Parathyroid adenoma (tissue), 2 donors: ENCODE measurements around the gene SLC35E4.

Experiments
- H2AFZ ChIP-seq: fragments of 300-600 bp; sonication (generic); one replicate; pipeline ENCODE4 v1.7.0; 2017; ENCODE audit warnings: antibody characterized with exemption, mild to moderate bottlenecking
- H3K27ac ChIP-seq: fragments of 300-600 bp; sonication (generic); one replicate; pipeline ENCODE4 v1.7.0; 2017
- H3K27me3 ChIP-seq: fragments of 300-600 bp; sonication (generic); one replicate; pipeline ENCODE4 v1.7.0; 2017; ENCODE audit warnings: low read length; ENCODE audit not compliant: control insufficient read depth, insufficient read depth
- H3K36me3 ChIP-seq: fragments of 300-600 bp; sonication (generic); one replicate; pipeline ENCODE4 v1.7.0; 2017; ENCODE audit warnings: low read length; ENCODE audit not compliant: control insufficient read depth, insufficient read depth
- H3K4me1 ChIP-seq: fragments of 300-600 bp; sonication (generic); one replicate; pipeline ENCODE4 v1.7.0; 2017; ENCODE audit warnings: control low read depth
- H3K4me2 ChIP-seq: fragments of 300-600 bp; sonication (generic); one replicate; pipeline ENCODE4 v1.7.0; 2017; ENCODE audit warnings: low read length
- H3K4me3 ChIP-seq: fragments of 300-600 bp; sonication (generic); one replicate; pipeline ENCODE4 v1.7.0; 2017; ENCODE audit warnings: low read depth, low read length
- H3K79me2 ChIP-seq: fragments of 300-600 bp; sonication (generic); one replicate; pipeline ENCODE4 v1.7.0; 2017; ENCODE audit warnings: control low read depth
- H3K9ac ChIP-seq: fragments of 300-600 bp; sonication (generic); one replicate; pipeline ENCODE4 v1.7.0; 2017; ENCODE audit warnings: mild to moderate bottlenecking
- H3K9me3 ChIP-seq: fragments of 300-600 bp; sonication (generic); one replicate; pipeline ENCODE4 v1.7.0; 2017; ENCODE audit warnings: low read length; ENCODE audit not compliant: control insufficient read depth
- CTCF ChIP-seq: fragments of 300-600 bp; sonication (generic); IDR thresholded peaks from one replicate; pipeline ENCODE4 v1.7.0; 2017; ENCODE audit warnings: antibody characterized with exemption, mild to moderate bottlenecking
- donor health status: primary hyperparathyroidism.

Gene SLC35E4

GRCh38 chr22:30647536-30647935, 12.0 kb downstream of the SLC35E4 start:
- Histone ChIP-seq H2AFZ (no peak overlapping the region), H3K4me3 (no peak overlapping the region), H3K27me3 (no peaks in the 10 kb centered on the region), H3K9ac (no peak overlapping the region), H3K4me1 (no peaks in the 10 kb centered on the region), H3K27ac (no peak overlapping the region), H3K79me2 (no peaks in the 10 kb centered on the region), H3K9me3 (no peaks in the 10 kb centered on the region), H3K36me3 (no peaks in the 10 kb centered on the region), H3K4me2 (no peak overlapping the region)
- TF ChIP-seq CTCF, result no peak

GRCh38 chr22:30648825-30649224, 13.2 kb downstream of the SLC35E4 start:
- no peak overlapping the region for H3K27ac ChIP-seq
- no peak overlapping the region for H3K4me2 ChIP-seq
- H3K27me3 ChIP-seq, result no peaks in the 10 kb centered on the region
- no peak for TF ChIP-seq CTCF
- no peak overlapping the region for H3K4me3 ChIP-seq
- H3K36me3 ChIP-seq, result no peaks in the 10 kb centered on the region
- H3K9me3 ChIP-seq, result no peaks in the 10 kb centered on the region
- no peaks in the 10 kb centered on the region for H3K4me1 ChIP-seq
- H3K9ac ChIP-seq, result no peak overlapping the region
- H3K79me2 ChIP-seq, result no peaks in the 10 kb centered on the region
- no peak overlapping the region for H2AFZ ChIP-seq

GRCh38 chr22:30649430-30650007, 13.9 kb downstream of the SLC35E4 start:
- no peaks in the 10 kb centered on the region for H3K36me3 ChIP-seq
- no peak overlapping the region for H3K9ac ChIP-seq
- no peak overlapping the region for H3K27ac ChIP-seq

GRCh38 chr22:30650508-30651116, 15.0 kb downstream of the SLC35E4 start:
- no peaks in the 10 kb centered on the region for H3K27me3 ChIP-seq
- no peaks in the 10 kb centered on the region for H3K79me2 ChIP-seq
- no peaks in the 10 kb centered on the region for H3K36me3 ChIP-seq
- H3K4me1 ChIP-seq, result no peaks in the 10 kb centered on the region
- H3K4me2 ChIP-seq, result no peak overlapping the region
- H3K27ac ChIP-seq, result no peak overlapping the region
- no peak overlapping the region for H2AFZ ChIP-seq
- no peak overlapping the region for H3K4me3 ChIP-seq
- H3K9me3 ChIP-seq, result no peaks in the 10 kb centered on the region
- no peak for TF ChIP-seq CTCF
- H3K9ac ChIP-seq, result no peak overlapping the region

More at GRCh38 chr22:30649430-30650007, 13.9 kb downstream of the SLC35E4 start:
- H3K27me3 ChIP-seq, result no peaks in the 10 kb centered on the region
- H2AFZ ChIP-seq, result no peak overlapping the region
- H3K4me3 ChIP-seq, result no peak overlapping the region
- H3K9me3 ChIP-seq, result no peaks in the 10 kb centered on the region
- no peaks in the 10 kb centered on the region for H3K79me2 ChIP-seq
- TF ChIP-seq CTCF, result no peak
- no peak overlapping the region for H3K4me2 ChIP-seq
- H3K4me1 ChIP-seq, result no peaks in the 10 kb centered on the region

GRCh38 chr22:30652852-30653251, 17.3 kb downstream of the SLC35E4 start:
- no peaks in the 10 kb centered on the region for H3K4me1 ChIP-seq
- H3K9me3 ChIP-seq, result no peaks in the 10 kb centered on the region
- TF ChIP-seq CTCF, result no peak

More at GRCh38 chr22:30652852-30653251, 17.3 kb downstream of the SLC35E4 start:
- Histone ChIP-seq H3K36me3 (no peaks in the 10 kb centered on the region), H3K4me2 (no peak overlapping the region), H3K27ac (no peak overlapping the region), H3K4me3 (no peak overlapping the region), H3K9ac (no peak overlapping the region), H3K27me3 (no peaks in the 10 kb centered on the region), H3K79me2 (no peaks in the 10 kb centered on the region), H2AFZ (no peak overlapping the region)
